Small intestine (tissue), 7 donors: ENCODE results near the gene MILR1. TPM values are rescaled to one million over a fixed set of nuclear protein-coding genes. Genes with fewer than 3 reads are reported as not detected.
A peak's percentile ranks its signal among the peaks of the same experiment; 100 is the strongest.
"Not testable (repeated sequence)": the region's sequence is repeated elsewhere in the genome, so short reads cannot be mapped to it uniquely, and the experiment has no call there.

ENCODE experiments used
- DNase-seq, 2 donors: peaks; one replicate each; pipeline versions ENCODE4 v3.0.0 to v3.0.0-alpha.2; 2013
- FAIRE-seq: peaks from 2 replicates; lab custom pipeline; 2012; peaks lifted over from hg19 to GRCh38; lab: Jason Lieb, UNC
- H3K27ac ChIP-seq, 3 donors: one replicate each; pipeline ENCODE4 v1.5.1; 2013; ENCODE audit warnings: low read length in 2 of 3, mild to moderate bottlenecking in 2 of 3, control low read depth in 1 of 3, inconsistent platforms in 1 of 3, low read depth in 1 of 3, moderate library complexity in 1 of 3
- H3K27me3 ChIP-seq, 3 donors: one replicate each; pipeline ENCODE4 v1.6.1; 2013; ENCODE audit warnings: low read length in 3 of 3, inconsistent platforms in 1 of 3; ENCODE audit not compliant: control insufficient read depth in 3 of 3, insufficient read depth in 3 of 3
- H3K36me3 ChIP-seq, 3 donors: one replicate each; pipeline ENCODE4 v1.6.1; 2013; ENCODE audit warnings: low read length in 3 of 3, inconsistent platforms in 1 of 3, low read depth in 1 of 3, mild to moderate bottlenecking in 1 of 3, moderate library complexity in 1 of 3; ENCODE audit not compliant: control insufficient read depth in 3 of 3, insufficient read depth in 2 of 3
- H3K4me1 ChIP-seq, 3 donors: one replicate each; pipeline ENCODE4 v1.6.1; 2013; ENCODE audit warnings: low read length in 2 of 3, inconsistent platforms in 1 of 3, low read depth in 1 of 3, mild to moderate bottlenecking in 1 of 3, moderate library complexity in 1 of 3; ENCODE audit not compliant: control insufficient read depth in 3 of 3, insufficient read depth in 2 of 3
- H3K4me3 ChIP-seq, 3 donors: one replicate each; pipeline ENCODE4 v1.5.1; 2013; ENCODE audit warnings: low read length in 3 of 3, control low read depth in 1 of 3, inconsistent platforms in 1 of 3, low read depth in 1 of 3, mild to moderate bottlenecking in 1 of 3, moderate library complexity in 1 of 3
- H3K9me3 ChIP-seq, 2 donors: one replicate each; pipeline ENCODE4 v1.6.1; 2013; ENCODE audit warnings: low read depth in 1 of 2, low read length in 1 of 2; ENCODE audit not compliant: control insufficient read depth in 2 of 2, insufficient read depth in 1 of 2
- WGBS, 3 donors: extraction: QIAGEN DNeasy Blood & Tissue Kit; methylation state at CpG; one replicate each; pipeline ENCODE4 v1.1.7; 2013; 5-methylcytosine and 5-hydroxymethylcytosine counted together
- polyA plus RNA-seq, 4 donors: library from polyadenylated mRNA; stranded (reverse) in 3 of 4; unstranded in 1 of 4; fragments of 200-250 nt in 3 of 4; fragments of 120-200 nt in 1 of 4; gene quantifications; one replicate each; pipeline versions ENCODE4 v1.2.1 to v1.2.3, GENCODE V29; 2013
- donor health status: healthy with polysubstance abuse.
- donor health status: control.
- donor health status: control.
- donor health status: Bipolar disorder and iron deficiency.
- donor health status: healthy.

The MILR1 gene
- polyA plus RNA-seq, 4 donors: 2.0 to 5.4 (median 4.2) TPM

GRCh38 chr17:64457156-64457555, 8.2 kb downstream of the MILR1 start:
- Histone ChIP-seq H3K9me3 (no peaks in the 10 kb centered on the region), H3K4me1 (no peaks in the 10 kb centered on the region), H3K27me3 (no peaks in the 10 kb centered on the region), H3K4me3 (no peak overlapping the region), H3K36me3 (no peaks in the 10 kb centered on the region), H3K27ac (no peak overlapping the region)
- DNase-seq (no peak), FAIRE-seq (no peak)
- 64 to 83% (median 77%) methylated on average over 7 of the region's 7 CpGs for WGBS, 3 donors

- Histone ChIP-seq H3K36me3 (no peaks in the 10 kb centered on the region), H3K4me1 (no peaks in the 10 kb centered on the region), H3K4me3 (no peak overlapping the region), H3K27me3 (no peaks in the 10 kb centered on the region), H3K9me3 (no peaks in the 10 kb centered on the region), H3K27ac (no peak overlapping the region)
- FAIRE-seq (no peak), DNase-seq (no peak)
- 75 to 86% (median 83%) methylated on average over 8 of the region's 8 CpGs for WGBS, 3 donors
Measured at GRCh38 chr17:64458756-64459155, 9.8 kb downstream of the MILR1 start.

DNA sequence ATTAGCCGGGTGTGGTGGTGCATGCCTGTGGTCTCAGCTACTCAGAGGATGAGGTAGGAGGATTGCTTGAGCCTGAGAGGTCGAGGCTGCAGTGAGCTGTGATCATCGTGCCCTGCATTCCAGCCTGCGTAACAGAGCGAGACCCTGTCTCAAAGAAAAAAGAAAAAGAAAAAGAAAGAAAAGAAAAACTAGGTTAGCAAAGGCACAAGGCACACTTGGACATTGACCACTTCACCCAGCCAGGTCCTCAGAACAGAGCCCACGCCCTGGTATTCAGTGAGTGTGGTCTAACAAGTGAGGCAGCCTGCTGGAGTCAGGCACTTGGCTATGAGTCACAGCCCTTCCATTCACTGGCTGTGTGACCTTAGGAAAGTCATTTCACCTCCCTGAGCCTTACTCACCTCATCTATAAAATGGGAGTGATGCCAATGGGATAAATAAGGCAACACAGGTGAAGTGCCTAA, 10.4 kb downstream of the MILR1 start:
- DNase-seq: peak; percentile 11 to 57
- H3K36me3 ChIP-seq: no peaks in the 10 kb centered on the region
- no peaks in the 10 kb centered on the region for H3K27me3 ChIP-seq
- WGBS, 3 donors: 65 to 83% (median 71%) methylated on average over 6 of the region's 6 CpGs
- no peak overlapping the region for H3K27ac ChIP-seq
- H3K4me3 ChIP-seq: no peak overlapping the region
- no peaks in the 10 kb centered on the region for H3K4me1 ChIP-seq
- no peak for FAIRE-seq
- H3K9me3 ChIP-seq: no peaks in the 10 kb centered on the region

DNA sequence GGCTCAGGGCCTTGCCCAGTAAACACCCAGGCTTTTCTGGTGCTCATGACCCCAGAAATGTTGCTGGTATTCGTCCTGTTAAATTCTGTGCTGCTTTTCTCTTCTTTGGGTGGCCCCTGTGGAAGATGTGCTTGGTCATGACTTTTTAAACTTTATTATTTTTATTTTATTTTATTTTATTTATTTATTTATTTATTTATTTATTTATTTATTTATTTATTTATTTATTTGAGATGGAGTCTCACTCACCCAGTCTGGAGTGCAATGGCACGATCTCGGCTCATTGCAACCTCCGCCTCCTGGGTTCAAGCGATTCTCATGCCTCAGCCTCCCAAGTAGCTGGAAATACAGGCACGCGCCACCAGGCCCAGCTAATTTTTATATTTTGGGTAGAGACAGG, 10.9 kb downstream of the MILR1 start:
- not testable (repeated sequence) for H3K36me3 ChIP-seq, H3K4me1 ChIP-seq, FAIRE-seq, H3K9me3 ChIP-seq, H3K4me3 ChIP-seq, H3K27me3 ChIP-seq, H3K27ac ChIP-seq, DNase-seq
- 95 to 97% (median 97%) methylated on average over 7 of the region's 7 CpGs for WGBS, 3 donors

GRCh38 chr17:64460955-64461354, 12.0 kb downstream of the MILR1 start:
- Histone ChIP-seq H3K4me1 (no peaks in the 10 kb centered on the region), H3K27ac (no peak overlapping the region), H3K9me3 (no peaks in the 10 kb centered on the region), H3K27me3 (no peaks in the 10 kb centered on the region), H3K36me3 (no peaks in the 10 kb centered on the region), H3K4me3 (no peak overlapping the region)
- DNase-seq (no peak), FAIRE-seq (no peak)
- WGBS, 3 donors: 79 to 87% (median 86%) methylated on average over 8 of the region's 8 CpGs

GRCh38 chr17:64461788-64462187, 12.9 kb downstream of the MILR1 start:
- Histone ChIP-seq H3K9me3 (no peaks in the 10 kb centered on the region), H3K4me1 (no peaks in the 10 kb centered on the region), H3K36me3 (no peaks in the 10 kb centered on the region), H3K27me3 (no peaks in the 10 kb centered on the region), H3K27ac (no peak overlapping the region), H3K4me3 (no peak overlapping the region)
- DNase-seq (no peak), FAIRE-seq (no peak)
- 72 to 80% (median 79%) methylated on average over 6 of the region's 6 CpGs for WGBS, 3 donors

- FAIRE-seq (no peak), DNase-seq (no peak)
- Histone ChIP-seq H3K4me3 (no peak overlapping the region), H3K36me3 (no peaks in the 10 kb centered on the region), H3K9me3 (no peaks in the 10 kb centered on the region), H3K4me1 (no peaks in the 10 kb centered on the region), H3K27ac (no peak overlapping the region), H3K27me3 (no peaks in the 10 kb centered on the region)
- WGBS, 3 donors: 66 to 71% (median 70%) methylated on average over 9 of the region's 9 CpGs
Measured at GRCh38 chr17:64466019-64466735, 17.3 kb downstream of the MILR1 start.

DNA sequence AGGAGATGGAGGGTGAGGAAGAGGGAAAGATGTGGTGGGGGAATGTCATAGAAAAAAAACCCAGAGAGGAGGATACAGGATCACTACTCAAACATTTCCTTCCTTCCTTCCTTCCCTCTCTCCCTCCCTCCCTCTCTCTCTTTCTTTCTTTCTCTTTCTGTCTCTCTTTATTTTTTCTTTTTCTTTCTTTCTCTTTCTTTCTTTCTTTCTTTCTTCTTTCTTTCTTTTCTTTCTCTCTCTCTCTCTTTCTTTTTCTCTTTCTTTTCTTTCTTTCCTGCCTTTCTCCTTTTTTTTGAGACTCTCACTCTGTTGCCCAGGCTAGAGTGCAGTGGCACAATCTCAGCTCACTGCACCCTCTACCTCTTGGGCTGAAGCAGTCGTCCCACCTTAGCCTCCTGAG, 17.9 kb downstream of the MILR1 start:
- 69 to 71% (median 70%) methylated on average over 1 of the region's 1 CpG for whole genome bisulfite sequencing, 3 donors
- DNase-seq, H3K4me1 ChIP-seq, H3K4me3 ChIP-seq, H3K9me3 ChIP-seq, FAIRE-seq, H3K36me3 ChIP-seq, H3K27me3 ChIP-seq, H3K27ac ChIP-seq: not testable (repeated sequence)

- Histone ChIP-seq H3K9me3 (no peaks in the 10 kb centered on the region), H3K27me3 (no peaks in the 10 kb centered on the region), H3K4me1 (no peaks in the 10 kb centered on the region), H3K36me3 (no peaks in the 10 kb centered on the region), H3K4me3 (no peak overlapping the region), H3K27ac (no peak overlapping the region)
- no peak for DNase-seq
- 73 to 87% (median 78%) methylated on average over 4 of the region's 4 CpGs for WGBS, 3 donors
- FAIRE-seq: no peak
Measured at GRCh38 chr17:64470625-64471024, 21.7 kb downstream of the MILR1 start.
